Activated T-cell treated with anti-CD3 and anti-CD28 coated beads for 48 hours (primary cell): Measurements from ENCODE around the gene CD93.

Experiments used
- DNase-seq: peaks from one replicate; pipeline ENCODE4 v3.0.0-alpha.2; 2020; ENCODE audit warnings: low read depth

The CD93 gene

GRCh38 chr20:23097636-23098580, 11.8 kb upstream of the CD93 start:
- DNase-seq = no peak

- DNase-seq = no peak
Measured at GRCh38 chr20:23096986-23097520, 10.9 kb upstream of the CD93 start.

- no peak for DNase-seq
Measured at GRCh38 chr20:23096097-23096496, 10.0 kb upstream of the CD93 start.

GRCh38 chr20:23095499-23095898, 9.4 kb upstream of the CD93 start:
- DNase-seq = no peak

- no peak for DNase-seq
Measured at GRCh38 chr20:23094927-23095326, 8.8 kb upstream of the CD93 start.

- no peak for DNase-seq
Measured at GRCh38 chr20:23094213-23094896, 8.2 kb upstream of the CD93 start.

GRCh38 chr20:23093613-23094012, 7.5 kb upstream of the CD93 start:
- DNase-seq = no peak

GRCh38 chr20:23092861-23093495, 6.9 kb upstream of the CD93 start:
- DNase-seq = no peak

- DNase-seq = no peak
Measured at GRCh38 chr20:23092384-23092756, 6.2 kb upstream of the CD93 start.

- no peak for DNase-seq
Measured at GRCh38 chr20:23091721-23092383, 5.7 kb upstream of the CD93 start.

GRCh38 chr20:23090878-23091277, 4.8 kb upstream of the CD93 start:
- no peak for DNase-seq

GRCh38 chr20:23090147-23090546, 4.0 kb upstream of the CD93 start:
- no peak for DNase-seq

GRCh38 chr20:23088866-23089265, 2.7 kb upstream of the CD93 start:
- DNase-seq = no peak

GRCh38 chr20:23087587-23088251, 1.6 kb upstream of the CD93 start:
- DNase-seq = no peak

GRCh38 chr20:23086931-23087411, 847 bp upstream of the CD93 start:
- DNase-seq = no peak

GRCh38 chr20:23085436-23086055, 578 bp downstream of the CD93 start:
- DNase-seq = no peak

GRCh38 chr20:23084845-23085365, 1.2 kb downstream of the CD93 start:
- no peak for DNase-seq

GRCh38 chr20:23084282-23084844, 1.8 kb downstream of the CD93 start:
- DNase-seq = no peak

GRCh38 chr20:23083553-23084220, 2.4 kb downstream of the CD93 start:
- no peak for DNase-seq
